Ovary (tissue), 9 donors: ENCODE data around the gene SUGCT. TPM values are rescaled to one million over a fixed set of nuclear protein-coding genes. Genes with fewer than 3 reads are reported as not detected.
A peak's percentile ranks its signal among the peaks of the same experiment; 100 is the strongest.
"Not testable (repeated sequence)": the region's sequence is repeated elsewhere in the genome, so short reads cannot be mapped to it uniquely, and the experiment has no call there.

ENCODE experiments used
- DNase-seq, 5 donors: peaks; one replicate each; pipeline ENCODE4 v3.0.0-alpha.2; 2019 to 2020
- H3K27ac ChIP-seq, 2 donors: fragments of 200-600 bp; one replicate each; pipeline versions ENCODE4 v1.5.1 to v1.8.0; 2019 to 2022
- H3K27me3 ChIP-seq: fragments of 200-600 bp; one replicate; pipeline ENCODE4 v1.8.0; 2022
- H3K36me3 ChIP-seq: fragments of 200-600 bp; sonication (generic); one replicate; pipeline ENCODE4 v1.5.1; 2019
- H3K4me1 ChIP-seq: one replicate; pipeline ENCODE4 v1.8.1; 2013; ENCODE audit warnings: mild to moderate bottlenecking, moderate library complexity; ENCODE audit not compliant: insufficient read depth
- H3K4me3 ChIP-seq: fragments of 200-600 bp; sonication (generic); one replicate; pipeline ENCODE4 v1.5.1; 2017
- H3K9me3 ChIP-seq, 2 donors: fragments of 200-600 bp in 1 of 2; sonication (generic) in 1 of 2; one replicate each; pipeline versions ENCODE4 v1.5.1 to v1.8.1; 2013 to 2019; ENCODE audit warnings: mild to moderate bottlenecking in 1 of 2, moderate library complexity in 1 of 2
- CTCF ChIP-seq, 3 donors: fragments of 450-650 bp in 2 of 3; fragments of 200-600 bp in 1 of 3; IDR thresholded peaks; one replicate each; pipeline versions ENCODE4 v1.5.1 to v1.8.0; 2016 to 2022; ENCODE audit warnings: antibody characterized with exemption in 3 of 3, mild to moderate bottlenecking in 1 of 3
- EP300 ChIP-seq: sonication (generic); formaldehyde crosslinking; IDR thresholded peaks from one replicate; pipeline ENCODE4 v1.6.1; 2017; ENCODE audit warnings: antibody characterized with exemption
- POLR2A ChIP-seq: fragments of 450-650 bp; IDR thresholded peaks from one replicate; pipeline ENCODE4 v1.6.1; 2017; ENCODE audit warnings: antibody characterized with exemption, mild to moderate bottlenecking, moderate library complexity
- WGBS, 3 donors: extraction: QIAGEN DNeasy Blood & Tissue Kit in 1 of 3; methylation state at CpG; one replicate each; pipeline versions ENCODE4 v1.1.5 to v1.1.7; 2013 to 2017; 5-methylcytosine and 5-hydroxymethylcytosine counted together
- intact Hi-C, 4 donors: fragments of 100-400 bp; cut with DNase I; formaldehyde crosslinking; loops; one replicate each; pipeline versions ENCODE4 v1.11.0 to v1.15.1; 2022 to 2023
- polyA plus RNA-seq, 2 donors: library from polyadenylated mRNA; stranded (reverse); fragments of 200-250 nt in 1 of 2; fragments of 350-450 nt in 1 of 2; fragmentation: Illumina TruSeq in 1 of 2; extraction: RNeasy Lipid Tissue Mini Kit (QIAGEN cat#74804) in 1 of 2; gene quantifications; one replicate each; pipeline ENCODE4 v1.2.3, GENCODE V29; 2013 to 2014
- total RNA-seq, 7 donors: library from RNA; depleted of rRNA in 2 of 7; stranded (reverse); fragments of >200 nt in 2 of 7; fragmentation: NEBNext Ultra II Directional in 3 of 7; extraction: Animal tissue kit (Norgen Biotek cat#: 25700) in 3 of 7; gene quantifications; one replicate each; pipeline versions ENCODE4 v1.1.0 to v1.2.4, GENCODE V29; 2016 to 2023
- donor health status: DM: no; HTN: no; CAD: no; lungs with moderate emphysema.
- donor health status: DM: no; HTN: no; CAD: no.
- donor health status: Bipolar disorder and iron deficiency.
- donor health status: DM: yes; HTN: yes; CAD: no.
- donor health status: DM: no; HTN: no; CAD: no.
- donor health status: DM: yes; HTN: yes; CAD: no.

The SUGCT gene
- total and polyA plus RNA-seq, 9 donors = 3.4 to 9.3 (median 7.8) TPM

- no peak overlapping the region for H3K27ac ChIP-seq
- no peaks in the 10 kb centered on the region for H3K36me3 ChIP-seq
- no peaks in the 10 kb centered on the region for H3K27me3 ChIP-seq
- H3K4me1 ChIP-seq = no peaks in the 10 kb centered on the region
- DNase-seq = no peak
- intact Hi-C loops = no loop called here
- H3K4me3 ChIP-seq = no peak overlapping the region
- H3K9me3 ChIP-seq = no peaks in the 10 kb centered on the region
- 90 to 95% (median 92%) methylated on average over 7 of the region's 7 CpGs for WGBS, 3 donors
- TF ChIP-seq EP300 (no peak), CTCF (IDR thresholded peaks at IDR 0.05) (no peak), POLR2A (no peak)
These were observed 464.1 kb downstream of the SUGCT start for GRCh38 chr7:40598915-40599314.

GRCh38 chr7:40599836-40600235 is 465.0 kb downstream of the SUGCT start:
- no peak for TF ChIP-seq CTCF (IDR thresholded peaks at IDR 0.05)
- TF ChIP-seq POLR2A = no peak
- no peak for TF ChIP-seq EP300
- Histone ChIP-seq H3K36me3 (no peaks in the 10 kb centered on the region), H3K27me3 (no peaks in the 10 kb centered on the region), H3K4me3 (no peak overlapping the region), H3K4me1 (peaks cover 2% of the 10 kb centered on the region), H3K27ac (no peak overlapping the region), H3K9me3 (no peaks in the 10 kb centered on the region)
- intact Hi-C loops = no loop called here
- no peak for DNase-seq
- WGBS, 3 donors = 90 to 96% (median 96%) methylated on average over 5 of the region's 5 CpGs

GRCh38 chr7:40602351-40602750 is 467.5 kb downstream of the SUGCT start:
- H3K27ac ChIP-seq, intact Hi-C loops, H3K36me3 ChIP-seq, DNase-seq, H3K9me3 ChIP-seq, H3K4me3 ChIP-seq, H3K4me1 ChIP-seq, H3K27me3 ChIP-seq: not testable (repeated sequence)
- WGBS, 3 donors = 92 to 98% (median 93%) methylated on average over 2 of the region's 2 CpGs

- H3K27me3 ChIP-seq = no peaks in the 10 kb centered on the region
- peaks cover 3% of the 10 kb centered on the region for H3K4me1 ChIP-seq
- H3K4me3 ChIP-seq = no peak overlapping the region
- intact Hi-C loops = no loop called here
- peak in 4 of 5 donors; percentile 9 to 57 (median 23) for DNase-seq
- no peak overlapping the region for H3K27ac ChIP-seq
- H3K9me3 ChIP-seq = no peaks in the 10 kb centered on the region
- no peaks in the 10 kb centered on the region for H3K36me3 ChIP-seq
- no peak for TF ChIP-seq EP300
- TF ChIP-seq CTCF (IDR thresholded peaks at IDR 0.05) = no peak
- TF ChIP-seq POLR2A = no peak
- 41 to 43% (median 42%) methylated on average over 17 of the region's 17 CpGs for WGBS, 3 donors
These were observed 470.0 kb downstream of the SUGCT start for GRCh38 chr7:40604601-40605438.

- Histone ChIP-seq H3K27ac (no peak overlapping the region), H3K36me3 (no peaks in the 10 kb centered on the region), H3K27me3 (no peaks in the 10 kb centered on the region), H3K4me3 (no peak overlapping the region), H3K4me1 (peaks cover 3% of the 10 kb centered on the region), H3K9me3 (no peaks in the 10 kb centered on the region)
- 86 to 90% (median 90%) methylated on average over 5 of the region's 5 CpGs for WGBS, 3 donors
- no peak for DNase-seq
- TF ChIP-seq POLR2A (no peak), EP300 (no peak), CTCF (IDR thresholded peaks at IDR 0.05) (no peak)
- intact Hi-C loops = no loop called here
These were observed 473.7 kb downstream of the SUGCT start for GRCh38 chr7:40608321-40609075.
